B cell (primary cell): ENCODE data around the gene TMEM144. TPM values are rescaled to one million over a fixed set of nuclear protein-coding genes. Genes with fewer than 3 reads are reported as not detected.

Experiments
- ATAC-seq: fragments of 200-7000 bp; cut with Tn5 transposase; one replicate; pipeline ENCODE4 v1.10.0; 2021; ENCODE audit warnings: low read depth, mild to moderate bottlenecking, moderate number of reproducible peaks, moderate library complexity
- CTCF ChIA-PET: fragments of 350-600 bp; sonication (Branson Sonifier 250); formaldehyde crosslinking; loops from one replicate; lab custom pipeline; 2021; ENCODE audit warnings: antibody characterized with exemption, inconsistent platforms; lab: Charles Lee
- POLR2A ChIA-PET: fragments of 350-600 bp; sonication (Branson Sonifier 250); formaldehyde crosslinking; loops from one replicate; lab custom pipeline; 2021; ENCODE audit warnings: antibody characterized with exemption; lab: Charles Lee
- DNase-seq: peaks from one replicate; pipeline ENCODE4 v3.0.0; 2013
- H2AFZ ChIP-seq: 2 replicates; pipeline ENCODE4 v1.6.1; 2012; ENCODE audit warnings: mild to moderate bottlenecking, low read depth, low read length; ENCODE audit not compliant: insufficient read depth, poor library complexity, severe bottlenecking
- H3K27ac ChIP-seq, 2 donors: 1 replicate in 1 of 2; 2 replicates in 1 of 2; pipeline ENCODE4 v1.5.1; 2012 to 2013; ENCODE audit warnings: low read length in 2 of 2, mild to moderate bottlenecking in 2 of 2, moderate library complexity in 1 of 2
- H3K27me3 ChIP-seq, 4 experiments: fragments of 200-600 bp in 1 of 4; sonication (generic) in 1 of 4; replicated peaks in 1 of 4; 1 replicate in 2 of 4; 2 replicates in 2 of 4; pipeline versions ENCODE4 v1.6.1 to v1.7.0; 2013 to 2016; ENCODE audit warnings: low read length in 3 of 4, mild to moderate bottlenecking in 2 of 4, mixed read lengths in 1 of 4, moderate library complexity in 1 of 4; ENCODE audit not compliant: insufficient read depth in 4 of 4, control insufficient read depth in 3 of 4; ENCODE audit errors: control extremely low read depth in 1 of 4
- H3K36me3 ChIP-seq, 2 experiments: replicated peaks in 1 of 2; 1 replicate in 1 of 2; 2 replicates in 1 of 2; pipeline versions ENCODE4 v1.6.1 to v1.7.1; 2013; ENCODE audit warnings: low read length in 1 of 2; ENCODE audit not compliant: insufficient read depth in 2 of 2, control insufficient read depth in 1 of 2; ENCODE audit errors: control extremely low read depth in 1 of 2, extremely low read depth in 1 of 2
- H3K4me1 ChIP-seq, 2 donors: fragments of 200-600 bp in 1 of 2; sonication (generic) in 1 of 2; 1 replicate in 1 of 2; 2 replicates in 1 of 2; pipeline versions ENCODE4 v1.5.1 to v1.6.1; 2013 to 2017; ENCODE audit warnings: low read length in 2 of 2; ENCODE audit not compliant: control insufficient read depth in 2 of 2, insufficient read depth in 2 of 2
- H3K4me2 ChIP-seq: replicated peaks from 2 replicates; pipeline ENCODE3; 2012; ENCODE audit warnings: mild to moderate bottlenecking, low read depth, low read length; ENCODE audit not compliant: poor library complexity, severe bottlenecking
- H3K4me3 ChIP-seq, 5 experiments: fragments of 200-600 bp in 1 of 5; sonication (generic) in 1 of 5; 1 replicate in 3 of 5; 2 replicates in 2 of 5; pipeline versions ENCODE4 v1.5.1 to v1.7.0; 2011 to 2016; ENCODE audit warnings: low read length in 4 of 5, mild to moderate bottlenecking in 4 of 5, low read depth in 2 of 5, control low read depth in 1 of 5, moderate library complexity in 1 of 5; ENCODE audit not compliant: insufficient read depth in 1 of 5; ENCODE audit errors: control extremely low read depth in 1 of 5, extremely low read depth in 1 of 5
- H3K79me2 ChIP-seq: fragments of 200-600 bp; sonication (generic); one replicate; pipeline ENCODE4 v1.6.0; 2016; ENCODE audit warnings: low read length; ENCODE audit not compliant: control insufficient read depth, insufficient read depth
- H3K9ac ChIP-seq: fragments of 200-600 bp; sonication (generic); 2 replicates; pipeline ENCODE4 v1.6.1; 2017; ENCODE audit warnings: mild to moderate bottlenecking, low read length, moderate library complexity
- H3K9me3 ChIP-seq, 3 donors: one replicate each; pipeline versions ENCODE4 v1.6.1 to v1.7.1; 2013; ENCODE audit warnings: low read length in 2 of 3; ENCODE audit not compliant: control insufficient read depth in 2 of 3, insufficient read depth in 1 of 3; ENCODE audit errors: control extremely low read depth in 1 of 3
- H4K20me1 ChIP-seq: 2 replicates; pipeline ENCODE4 v1.6.0; 2012; ENCODE audit warnings: mild to moderate bottlenecking, low read length; ENCODE audit not compliant: insufficient read depth, control insufficient read depth, poor library complexity, severe bottlenecking
- H3K27ac Mint-ChIP-seq: one replicate; pipeline ENCODE4 v1.8.0; 2021; ENCODE audit warnings: mixed read lengths
- H3K27me3 Mint-ChIP-seq: one replicate; pipeline ENCODE4 v1.8.0; 2021; ENCODE audit warnings: mixed read lengths
- H3K4me1 Mint-ChIP-seq: one replicate; pipeline ENCODE4 v1.8.0; 2021; ENCODE audit warnings: mixed read lengths
- H3K4me3 Mint-ChIP-seq: one replicate; pipeline ENCODE4 v1.8.0; 2021; ENCODE audit warnings: mixed read lengths
- H3K9me3 Mint-ChIP-seq: one replicate; pipeline ENCODE4 v1.8.0; 2022; ENCODE audit warnings: mixed read lengths; ENCODE audit not compliant: insufficient read depth
- CTCF ChIP-seq: fragments of 200-600 bp; IDR thresholded peaks from one replicate; pipeline ENCODE4 v1.8.0; 2022; ENCODE audit warnings: antibody characterized with exemption, mild to moderate bottlenecking
- EZH2 ChIP-seq: IDR thresholded peaks from 2 replicates; pipeline ENCODE4 v1.6.1; 2012; ENCODE audit warnings: borderline replicate concordance, low read depth, mild to moderate bottlenecking, moderate library complexity, low read length; ENCODE audit not compliant: insufficient read depth, poor library complexity, severe bottlenecking
- WGBS: methylation state at CpG from one replicate; pipeline ENCODE4 v1.1.5; 2013; ENCODE audit warnings: missing lambda C conversion rate; ENCODE audit not compliant: insufficient coverage; 5-methylcytosine and 5-hydroxymethylcytosine counted together
- intact Hi-C: fragments of 100-400 bp; cut with micrococcal nuclease; formaldehyde crosslinking; loops from one replicate; pipeline ENCODE4 v1.10.0; 2022
- polyA plus RNA-seq: library from polyadenylated mRNA; depleted of rRNA; stranded (reverse); fragments of >200 nt; gene quantifications from 2 replicates; pipeline ENCODE4 v1.2.3, GENCODE V29; 2012
- total RNA-seq, 2 donors: library from RNA; stranded (reverse); fragments of 120-200 nt in 1 of 2; gene quantifications; 1 replicate in 1 of 2; 2 replicates in 1 of 2; pipeline versions ENCODE4 v1.2.3 to v1.2.4, GENCODE V29; 2013 to 2022

Gene TMEM144
- total and polyA plus RNA-seq, 2 donors (not counting 1 experiment from before 2014, with no cell fraction given) = 0.06 to 0.07 TPM

- Histone ChIP-seq H3K27me3 (peaks cover 0 to 3% (median 1%) of the 10 kb centered on the region in 4 experiments), H3K9me3 (no peaks in the 10 kb centered on the region), H3K27ac (no peak overlapping the region), H3K4me3 (no peak overlapping the region), H3K9ac (no peak overlapping the region), H4K20me1 (no peaks in the 10 kb centered on the region), H3K4me2 (no peak overlapping the region), H3K36me3 (no peaks in the 10 kb centered on the region), H3K79me2 (no peaks in the 10 kb centered on the region), H3K4me1 (no peaks in the 10 kb centered on the region), H2AFZ (no peak overlapping the region)
- no peaks in the 10 kb centered on the region for H3K9me3 Mint-ChIP-seq
- TF ChIP-seq EZH2 (no peak), CTCF (no peak)
- H3K27me3 Mint-ChIP-seq = peaks cover 7% of the 10 kb centered on the region
- no peak overlapping the region for H3K27ac Mint-ChIP-seq
- H3K4me1 Mint-ChIP-seq = no peaks in the 10 kb centered on the region
- CTCF ChIA-PET = no interaction called here
- H3K4me3 Mint-ChIP-seq = no peak overlapping the region
- ATAC-seq (no peak), DNase-seq (no peak)
- intact Hi-C loops = no loop called here
- POLR2A ChIA-PET = no interaction called here
These were observed 33.5 kb upstream of the TMEM144 start for GRCh38 chr4:158176776-158177175.

- H3K4me3 Mint-ChIP-seq = no peak overlapping the region
- no peak overlapping the region for H3K9ac ChIP-seq
- no peaks in the 10 kb centered on the region for H3K27me3 ChIP-seq
- H3K27ac ChIP-seq = no peak overlapping the region
- no peak overlapping the region for H3K27ac Mint-ChIP-seq
- H2AFZ ChIP-seq = no peak overlapping the region
- ChIA-PET CTCF (no interaction called here), POLR2A (no interaction called here)
- no CpG with 5 or more reads among the region's 3 CpGs for WGBS
- intact Hi-C loops = no loop called here
- no peak overlapping the region for H3K4me3 ChIP-seq
- no peaks in the 10 kb centered on the region for H4K20me1 ChIP-seq
- no peaks in the 10 kb centered on the region for H3K4me1 Mint-ChIP-seq
- no peaks in the 10 kb centered on the region for H3K9me3 Mint-ChIP-seq
- no peak for TF ChIP-seq EZH2
- TF ChIP-seq CTCF = no peak
- H3K27me3 Mint-ChIP-seq = peaks cover 5% of the 10 kb centered on the region
- H3K4me2 ChIP-seq = no peak overlapping the region
- ATAC-seq (no peak), DNase-seq (no peak)
- H3K9me3 ChIP-seq = no peaks in the 10 kb centered on the region
- no peaks in the 10 kb centered on the region for H3K4me1 ChIP-seq
- no peaks in the 10 kb centered on the region for H3K36me3 ChIP-seq
- no peaks in the 10 kb centered on the region for H3K79me2 ChIP-seq
These were observed 30.8 kb upstream of the TMEM144 start for GRCh38 chr4:158179465-158179864.
